CD4-positive, alpha-beta T cell treated with Interferon alpha-2 for 1 hour (primary cell): ENCODE data around the gene SEPTIN7.
"Not testable (repeated sequence)": the region's sequence is repeated elsewhere in the genome, so short reads cannot be mapped to it uniquely, and the experiment has no call there.

Experiments used
- DNase-seq, 2 donors: peaks; one replicate each; pipeline ENCODE4 v3.0.0-alpha.2; 2020 to 2022

SEPTIN7 gene

DNA sequence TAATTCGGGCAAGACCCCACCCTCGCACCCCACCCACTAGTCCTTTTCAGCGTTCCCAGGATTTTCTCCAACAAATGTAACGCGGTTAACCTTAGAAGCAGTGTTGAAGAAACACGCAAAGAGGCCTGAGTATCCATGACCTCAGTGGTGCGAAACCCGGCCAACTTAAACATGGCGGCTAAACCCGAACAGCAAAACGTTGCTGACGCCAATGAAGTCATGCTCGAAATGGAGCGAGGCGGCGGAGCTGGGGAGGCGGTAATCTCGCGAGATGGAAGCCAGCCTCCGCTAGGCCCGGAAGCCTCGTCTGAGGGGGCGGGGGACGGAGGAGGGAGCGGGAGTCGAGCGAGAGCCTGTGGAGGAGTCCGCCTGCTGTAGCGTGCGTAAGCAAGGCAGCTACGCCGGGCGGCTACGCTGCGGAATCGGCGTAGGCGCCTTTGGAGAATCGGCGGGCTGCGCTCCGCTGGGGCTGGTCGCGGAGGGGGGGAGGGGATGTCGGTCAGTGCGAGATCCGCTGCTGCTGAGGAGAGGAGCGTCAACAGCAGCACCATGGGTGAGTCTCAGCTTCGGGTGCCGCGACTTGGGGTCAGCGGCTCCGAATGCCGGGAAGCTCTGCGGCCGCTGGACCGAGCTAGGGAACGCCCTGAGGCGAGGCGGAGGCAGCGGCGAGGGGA lies at the start of gene SEPTIN7:
Gene SEPTIN7 (plus strand): TSS at position 340 of the 674 bp plus-strand sequence. CDS start 153 bp downstream, at position 493.
- DNase-seq = peak; percentile 99

- DNase-seq = no peak
Observed at GRCh38 chr7:35752742-35753141, 48.1 kb upstream of the SEPTIN7 start.

DNA sequence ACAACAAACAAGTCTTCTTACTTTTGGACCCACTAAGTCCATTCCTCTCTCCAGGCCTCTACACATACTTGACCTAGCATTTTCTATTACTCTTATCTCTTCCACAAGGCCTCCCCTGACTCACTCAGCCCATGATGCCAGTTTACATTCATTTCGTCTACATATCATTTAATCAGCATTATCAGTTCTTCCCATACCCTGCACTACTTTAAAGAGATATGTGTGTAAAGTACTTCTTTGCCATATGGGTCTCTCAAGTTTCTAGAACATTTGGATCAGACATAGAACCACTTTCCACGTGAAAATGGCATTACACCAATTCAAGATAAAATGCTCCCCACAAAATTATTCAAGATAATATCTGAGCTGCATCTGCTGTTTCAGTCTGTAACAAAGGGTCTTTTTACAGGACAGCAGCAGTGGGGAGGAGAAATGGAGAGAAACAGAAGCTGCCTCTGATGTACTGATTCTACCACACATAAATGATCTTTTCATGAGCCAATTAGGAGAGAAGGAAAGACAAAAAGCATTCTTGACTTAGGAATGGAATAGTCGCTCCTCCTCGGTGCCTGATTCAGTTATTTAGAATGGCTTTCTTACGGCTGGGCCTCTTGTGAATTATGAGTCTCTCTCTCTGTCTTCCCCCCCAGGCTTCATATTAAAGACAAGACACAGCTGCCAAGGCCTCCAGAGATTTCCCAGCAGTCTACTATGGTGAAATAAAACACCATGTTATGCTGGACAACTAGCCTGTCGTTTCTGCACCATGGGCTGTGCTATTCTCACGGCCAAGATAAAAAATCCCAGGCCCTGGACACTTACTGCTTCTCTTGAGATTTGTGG lies 46.9 kb upstream of the SEPTIN7 start:
- DNase-seq = no peak

GRCh38 chr7:35754741-35755140 lies 46.1 kb upstream of the SEPTIN7 start:
- no peak for DNase-seq

DNA sequence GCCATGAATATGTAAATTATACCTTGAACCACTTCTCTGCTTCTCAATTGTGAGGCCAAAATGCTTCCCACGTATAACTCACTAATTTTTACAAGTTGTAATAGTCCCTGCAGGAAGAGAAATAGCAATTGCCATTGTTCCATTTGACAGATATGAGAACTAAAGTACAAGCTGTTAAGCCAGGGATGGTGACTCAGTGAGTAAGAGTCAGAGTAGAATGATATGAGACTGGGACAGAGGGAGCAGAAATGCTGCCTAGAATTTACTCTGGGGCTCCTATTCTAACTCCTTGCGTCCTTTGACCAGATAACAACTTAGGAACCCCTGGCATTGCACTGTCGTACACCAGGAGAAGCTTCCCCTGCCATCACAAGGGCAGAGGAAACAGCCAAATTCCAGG lies 45.1 kb upstream of the SEPTIN7 start:
- DNase-seq = no peak

DNA sequence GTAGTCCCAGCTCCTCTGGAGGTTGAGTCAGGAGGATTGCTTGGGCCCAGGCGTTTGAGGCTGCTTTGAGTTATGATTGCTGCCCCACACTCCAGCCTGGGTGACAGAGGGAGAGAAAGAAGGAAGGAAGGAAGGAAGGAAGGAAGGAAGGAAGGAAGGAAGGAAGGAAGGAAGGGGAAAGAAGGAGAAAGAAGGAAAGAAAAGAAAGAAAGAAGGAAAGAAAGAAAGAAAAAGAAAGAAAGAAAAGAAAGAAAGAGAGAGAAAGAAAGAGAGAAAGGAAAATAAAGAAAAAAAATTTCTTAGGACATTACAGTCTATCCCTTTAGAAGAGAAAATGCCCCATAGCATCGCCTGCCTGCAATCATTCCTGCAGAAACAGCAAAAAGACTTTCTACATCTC lies 44.4 kb upstream of the SEPTIN7 start:
- not testable (repeated sequence) for DNase-seq

- no peak for DNase-seq
Observed at GRCh38 chr7:35757574-35757973, 43.3 kb upstream of the SEPTIN7 start.

DNA sequence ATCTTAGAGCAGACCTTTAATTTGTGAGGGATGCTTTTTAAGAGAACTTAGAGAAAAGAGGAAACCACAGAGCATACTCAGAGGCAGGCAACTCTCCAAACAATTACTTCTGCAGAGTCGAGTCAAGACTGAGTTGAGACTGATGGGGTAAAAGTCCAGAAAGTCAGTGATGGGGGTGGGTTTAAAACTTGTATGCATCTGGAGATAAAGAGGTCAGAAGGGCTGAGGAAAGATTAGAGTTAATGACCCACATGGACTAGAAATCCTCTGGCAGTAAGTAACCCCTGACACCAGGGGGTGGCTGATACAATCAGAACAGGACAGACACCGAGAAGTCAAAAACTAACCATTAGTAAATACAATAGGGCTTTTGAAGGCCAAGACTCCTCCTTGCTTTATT lies 42.4 kb upstream of the SEPTIN7 start:
- DNase-seq = peak in 1 of 2 donors; percentile 29

GRCh38 chr7:35760143-35760745 lies 40.6 kb upstream of the SEPTIN7 start:
- DNase-seq = no peak

- no peak for DNase-seq
Observed at GRCh38 chr7:35761871-35762677, 38.8 kb upstream of the SEPTIN7 start.

DNA sequence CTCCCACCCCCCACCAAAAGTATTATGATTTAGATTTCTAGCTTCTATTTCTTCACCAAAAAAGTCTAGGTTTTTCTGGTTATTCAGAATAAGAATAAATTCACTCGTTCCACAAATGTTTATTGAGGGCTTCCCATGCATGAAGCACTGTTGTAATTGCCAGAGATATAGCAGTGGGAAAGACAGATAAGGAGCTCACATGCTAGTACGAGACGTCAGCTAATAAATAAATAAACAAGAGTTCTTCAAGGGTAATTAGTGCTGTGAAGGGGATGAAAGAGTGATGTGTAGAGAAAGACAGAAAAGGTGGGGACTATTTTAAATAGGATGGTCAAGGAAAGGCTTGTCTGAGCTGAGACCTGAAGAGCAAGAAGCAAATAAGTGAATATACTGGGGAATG lies 38.1 kb upstream of the SEPTIN7 start:
- DNase-seq = no peak

DNA sequence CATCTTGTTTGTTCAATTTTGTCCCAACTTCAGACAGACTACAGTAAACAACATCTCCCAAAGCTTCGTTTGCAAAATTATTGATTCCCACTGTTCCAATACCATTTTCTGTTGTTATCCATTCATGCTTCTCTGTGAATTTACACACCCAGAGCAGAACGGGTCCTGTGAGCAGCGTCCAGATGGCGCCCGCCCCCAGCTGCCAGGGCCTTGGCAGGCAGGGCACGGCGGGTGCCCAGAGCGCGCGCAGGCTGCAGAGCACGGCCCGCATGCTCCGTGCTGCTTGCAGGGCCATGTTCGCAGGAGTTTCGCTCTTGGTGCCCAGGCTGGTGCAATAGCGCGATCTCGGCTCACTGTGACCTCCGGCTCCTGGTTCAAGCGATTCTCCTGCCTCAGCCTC lies 32.5 kb upstream of the SEPTIN7 start:
- DNase-seq = no peak

- DNase-seq = no peak
Observed at GRCh38 chr7:35771776-35772175, 29.1 kb upstream of the SEPTIN7 start.

- DNase-seq = no peak
Observed at GRCh38 chr7:35773994-35774393, 26.9 kb upstream of the SEPTIN7 start.

GRCh38 chr7:35776686-35777085 lies 24.2 kb upstream of the SEPTIN7 start:
- no peak for DNase-seq

- DNase-seq = no peak
Observed at GRCh38 chr7:35777121-35777520, 23.7 kb upstream of the SEPTIN7 start.

GRCh38 chr7:35780070-35780469 lies 20.8 kb upstream of the SEPTIN7 start:
- no peak for DNase-seq

- no peak for DNase-seq
Observed at GRCh38 chr7:35781200-35781701, 19.6 kb upstream of the SEPTIN7 start.

DNA sequence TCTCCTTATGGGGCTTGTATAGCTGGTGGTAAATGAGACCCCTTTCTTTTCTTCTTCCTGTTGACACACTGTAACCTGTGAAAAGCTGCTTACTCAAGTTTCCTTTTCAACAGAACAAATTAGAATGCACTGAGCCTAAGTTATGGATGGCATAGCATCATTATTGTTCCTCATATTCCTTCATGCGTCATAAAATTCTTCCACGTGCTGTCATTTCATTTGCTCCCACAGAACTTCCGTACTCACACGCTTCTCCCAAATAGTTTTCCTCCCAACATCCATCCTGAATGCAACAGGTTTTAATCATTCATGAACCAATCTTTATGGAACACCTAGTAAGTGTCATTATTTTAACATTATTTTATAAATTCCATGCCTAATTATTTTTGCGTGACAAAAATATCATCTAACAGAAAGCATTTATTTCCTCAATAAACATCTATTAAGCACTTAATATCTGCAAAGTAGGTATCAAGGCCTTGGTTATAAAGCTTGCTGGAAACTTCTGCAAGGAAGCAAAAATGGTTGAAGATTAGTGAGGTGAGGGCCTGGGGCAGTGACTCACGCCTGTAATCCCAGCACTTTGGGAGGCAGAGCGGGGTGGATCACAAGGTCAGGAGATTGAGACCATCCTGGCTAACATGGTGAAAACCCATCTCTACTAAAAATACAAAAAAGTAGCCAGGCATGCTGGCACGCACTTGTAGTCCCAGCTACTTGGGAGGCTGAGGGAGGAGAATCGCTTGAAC lies 18.9 kb upstream of the SEPTIN7 start:
- DNase-seq = no peak

DNA sequence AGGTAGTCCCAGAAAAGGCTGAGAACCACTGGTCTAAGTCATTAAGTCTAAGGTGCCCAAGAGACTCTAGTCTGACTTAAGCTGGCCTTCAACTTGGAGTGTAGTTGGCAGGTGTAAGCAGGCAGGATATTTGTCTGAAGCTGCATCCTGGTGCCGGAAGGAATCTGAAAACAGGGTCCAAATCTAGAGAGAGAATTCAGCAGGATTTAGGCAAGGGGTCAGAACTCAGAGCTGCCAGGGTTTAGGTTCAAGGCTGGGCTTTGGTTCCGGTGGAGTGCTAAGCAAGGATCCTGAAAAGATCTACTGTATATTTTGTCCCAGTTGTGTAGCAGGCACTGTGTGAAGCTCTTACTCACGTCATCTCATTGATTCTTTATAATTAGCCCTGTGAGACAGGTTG lies 16.5 kb upstream of the SEPTIN7 start:
- no peak for DNase-seq

GRCh38 chr7:35785250-35785649 lies 15.6 kb upstream of the SEPTIN7 start:
- DNase-seq = no peak

DNA sequence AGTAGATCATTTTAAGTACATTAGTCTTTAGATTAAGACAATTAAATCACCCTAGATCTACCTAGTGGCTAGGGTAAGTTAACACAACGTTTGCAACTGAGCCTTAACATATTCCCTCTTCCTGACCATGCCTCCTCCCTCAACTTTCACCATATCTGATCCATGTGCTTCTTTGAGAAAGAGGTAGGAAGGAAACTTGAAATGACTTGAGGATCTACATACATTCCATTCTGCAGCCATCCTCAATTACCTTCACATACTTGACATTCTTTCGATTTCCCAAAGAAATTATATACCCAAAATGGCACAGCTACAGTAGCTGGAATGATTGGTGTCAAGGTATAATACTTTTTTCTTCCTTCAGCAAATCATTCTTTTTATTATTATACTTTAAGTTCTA lies 12.9 kb upstream of the SEPTIN7 start:
- DNase-seq = no peak
